HG03108 (cell line): ENCODE data around the gene CNOT1.
"Not testable (repeated sequence)": the region's sequence is repeated elsewhere in the genome, so short reads cannot be mapped to it uniquely, and the experiment has no call there.

ENCODE experiments used
- ATAC-seq: cut with Tn5 transposase; IDR thresholded peaks from one replicate; pipeline ENCODE4 v1.9.1; 2021; ENCODE audit warnings: moderate library complexity; ENCODE audit not compliant: unreplicated experiment

The CNOT1 gene

GRCh38 chr16:58629733-58630640 is at the start of gene CNOT1:
TSS of gene CNOT1 (minus strand) at chr16:58629826. CDS start at chr16:58599337, 30,489 bp downstream.
- ATAC-seq: peak; percentile 87

DNA sequence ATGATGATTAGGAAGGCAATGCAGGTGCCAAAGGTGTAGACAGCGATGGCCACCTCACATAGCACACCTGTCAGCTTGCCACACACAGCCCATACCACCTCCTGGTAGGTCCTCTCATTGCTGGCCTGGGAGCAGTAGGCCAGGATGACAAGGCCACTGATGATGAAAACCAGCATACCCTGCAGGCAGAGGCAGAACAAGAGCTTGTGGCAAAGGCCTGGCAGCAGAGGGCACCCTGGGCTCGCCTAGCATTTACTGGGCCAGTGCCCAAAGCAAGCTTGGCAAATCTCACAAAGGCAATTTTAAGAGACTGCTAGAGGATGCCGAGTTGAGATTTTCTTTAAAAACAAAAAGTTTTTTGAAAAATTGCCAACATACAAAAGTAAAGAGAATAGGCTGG is 49.1 kb upstream of the CNOT1 start:
- ATAC-seq: no peak

- no peak for ATAC-seq
Measured at GRCh38 chr16:58678269-58678668, 48.6 kb upstream of the CNOT1 start.

DNA sequence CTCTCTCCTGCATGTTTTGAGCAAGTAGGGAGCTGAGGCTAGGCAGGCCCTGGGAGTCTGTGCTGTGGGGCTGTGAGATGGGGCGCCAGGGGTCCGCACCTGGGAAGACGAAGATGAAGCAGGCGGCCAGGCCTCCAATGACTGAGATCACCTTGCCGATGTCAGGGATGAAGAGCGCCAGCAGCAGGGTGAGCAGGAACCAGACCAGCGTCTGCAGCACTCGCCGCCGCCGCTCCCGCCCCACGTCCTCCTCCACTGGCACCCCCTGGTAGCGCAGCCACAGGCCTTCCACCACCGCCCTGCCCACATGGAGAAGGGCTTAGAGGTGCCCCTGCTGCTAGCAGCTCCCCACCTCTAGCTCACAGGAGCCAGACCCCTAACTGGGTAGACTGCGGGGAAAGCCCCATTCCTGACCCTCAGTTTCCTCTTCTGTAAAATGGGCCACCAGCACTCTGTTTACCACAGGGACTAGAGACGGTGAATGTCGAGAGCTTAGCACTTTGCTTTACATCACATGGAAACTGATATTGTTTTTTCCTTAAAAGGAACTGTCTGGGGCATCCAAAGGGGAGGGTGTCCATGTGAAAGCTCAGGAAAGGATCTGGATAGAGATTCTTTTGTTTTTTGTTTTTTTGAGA is 41.4 kb upstream of the CNOT1 start:
- ATAC-seq: no peak

DNA sequence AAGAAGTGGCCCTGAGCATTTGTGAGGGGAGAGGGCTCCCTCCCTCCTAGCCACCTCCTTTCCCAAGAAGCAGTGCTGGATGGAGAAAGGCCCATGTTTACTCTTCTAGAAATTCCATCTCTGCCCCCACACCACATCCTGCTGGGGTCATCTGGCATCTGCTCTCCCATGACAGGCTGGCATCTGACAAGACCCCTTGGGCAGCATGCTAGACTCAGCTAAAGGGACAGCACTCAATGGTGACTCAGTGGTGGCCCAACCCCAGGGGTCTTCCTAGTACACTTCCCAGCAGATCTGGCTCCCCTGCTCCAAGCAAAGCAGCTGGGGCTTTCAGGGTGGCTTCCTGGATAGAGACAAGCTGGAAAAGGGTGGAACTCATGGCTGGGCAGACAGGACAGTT is 40.6 kb upstream of the CNOT1 start:
- no peak for ATAC-seq

GRCh38 chr16:58665200-58665599 is 35.6 kb upstream of the CNOT1 start:
- no peak for ATAC-seq

GRCh38 chr16:58661199-58661830 is 31.7 kb upstream of the CNOT1 start:
- ATAC-seq: peak; percentile 85

DNA sequence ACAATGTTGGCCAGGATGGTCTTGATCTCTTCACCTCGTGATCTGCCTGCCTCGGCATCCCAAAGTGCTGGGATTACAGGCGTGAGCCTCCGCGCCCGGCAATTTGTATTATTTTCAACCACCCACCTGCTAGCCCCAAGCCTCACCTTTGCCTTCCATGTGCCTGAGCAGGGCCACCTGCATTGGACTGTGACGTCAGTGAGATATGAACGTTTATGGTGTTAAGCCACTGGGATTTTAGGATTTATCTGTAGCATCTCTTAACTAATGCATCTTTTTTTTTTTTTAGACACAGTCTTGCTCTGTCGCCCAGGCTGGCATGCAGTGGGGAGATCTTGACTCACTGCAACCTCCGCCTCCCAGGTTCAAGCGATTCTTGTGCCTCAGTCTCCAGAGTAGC is 30.3 kb upstream of the CNOT1 start:
- not testable (repeated sequence) for ATAC-seq

- no peak for ATAC-seq
Measured at GRCh38 chr16:58658796-58659211, 29.2 kb upstream of the CNOT1 start.

DNA sequence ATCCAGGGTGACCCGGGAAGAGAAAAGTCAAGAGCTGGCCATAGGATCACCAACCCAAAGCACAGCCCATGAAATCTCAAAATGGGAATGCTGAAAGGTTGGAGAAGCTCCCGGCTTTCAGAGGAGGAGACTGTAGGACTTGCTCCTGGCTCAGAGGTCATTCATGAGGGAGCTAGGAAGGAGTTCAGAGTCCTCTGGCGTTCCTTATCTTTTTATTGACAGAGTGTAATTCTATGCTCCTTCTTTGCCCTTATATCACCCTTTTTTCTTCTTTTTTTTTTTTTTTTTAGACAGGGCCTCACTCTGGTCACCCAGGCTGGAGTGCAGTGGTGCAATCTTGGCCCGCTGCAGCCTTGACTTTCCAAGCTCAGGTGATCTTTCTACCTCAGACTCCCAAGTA is 27.3 kb upstream of the CNOT1 start:
- ATAC-seq: no peak

- ATAC-seq: no peak
Measured at GRCh38 chr16:58655215-58655596, 25.6 kb upstream of the CNOT1 start.

DNA sequence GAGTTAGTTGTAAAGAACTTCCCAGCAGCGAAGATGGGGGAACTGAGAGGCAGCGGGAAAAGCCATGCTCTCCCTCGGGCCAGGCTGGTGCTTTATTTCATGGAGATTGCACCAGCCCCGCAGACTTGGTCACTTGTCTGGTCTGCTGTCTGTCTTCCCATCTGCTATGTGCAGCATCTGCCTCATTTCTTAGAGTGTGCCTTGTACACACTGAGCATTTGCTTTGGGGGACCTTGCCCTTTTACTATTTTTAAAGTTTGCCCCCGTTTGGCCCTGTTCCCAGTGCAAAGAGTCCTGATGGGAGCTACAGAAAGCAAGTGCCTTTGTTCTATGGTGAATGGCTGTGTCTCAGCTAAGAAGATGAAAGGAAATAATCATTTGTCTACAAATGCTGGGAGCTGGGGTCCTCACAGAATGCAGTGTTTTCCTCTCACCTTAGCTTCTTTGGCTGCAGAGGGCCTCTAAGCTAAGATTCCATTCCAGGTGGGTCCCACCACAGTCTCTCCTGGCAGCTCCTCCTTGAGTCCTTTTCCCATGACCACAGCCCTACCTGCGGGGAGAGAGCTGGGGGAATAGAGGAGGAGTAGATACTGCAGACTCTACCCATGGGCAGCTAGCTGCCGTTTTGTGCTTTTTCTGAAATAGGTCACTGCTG is 25.1 kb upstream of the CNOT1 start:
- no peak for ATAC-seq

- no peak for ATAC-seq
Measured at GRCh38 chr16:58652741-58653140, 23.1 kb upstream of the CNOT1 start.

DNA sequence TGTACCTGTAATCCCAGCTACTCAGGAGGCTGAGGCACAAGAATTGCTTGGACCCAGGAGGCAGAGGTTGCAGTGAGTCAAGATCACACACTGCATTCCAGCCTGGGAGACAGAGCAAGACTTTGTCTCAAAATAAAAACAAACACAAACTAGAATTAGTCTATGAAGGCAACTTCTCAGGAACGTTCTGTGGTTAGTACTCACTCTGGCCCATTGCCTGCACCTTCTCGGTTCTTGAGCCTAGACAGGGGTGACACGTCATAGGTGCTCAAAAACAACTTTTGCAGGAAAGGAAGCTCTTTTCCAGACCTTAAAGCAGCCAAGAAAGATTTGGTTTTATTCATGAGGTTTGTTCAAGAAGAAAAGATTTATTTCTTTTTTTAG is 22.3 kb upstream of the CNOT1 start:
- ATAC-seq: no peak

- no peak for ATAC-seq
Measured at GRCh38 chr16:58649707-58650106, 20.1 kb upstream of the CNOT1 start.

GRCh38 chr16:58647107-58647506 is 17.5 kb upstream of the CNOT1 start:
- no peak for ATAC-seq

GRCh38 chr16:58644765-58645487 is 15.3 kb upstream of the CNOT1 start:
- no peak for ATAC-seq

- no peak for ATAC-seq
Measured at GRCh38 chr16:58644108-58644507, 14.5 kb upstream of the CNOT1 start.

- ATAC-seq: no peak
Measured at GRCh38 chr16:58640949-58641348, 11.3 kb upstream of the CNOT1 start.

GRCh38 chr16:58639836-58640235 is 10.2 kb upstream of the CNOT1 start:
- no peak for ATAC-seq

- no peak for ATAC-seq
Measured at GRCh38 chr16:58639230-58639629, 9.6 kb upstream of the CNOT1 start.
